Endothelial cell of umbilical vein (primary cell): ENCODE results near the gene MAGED1. TPM values are rescaled to one million over a fixed set of nuclear protein-coding genes. Genes with fewer than 3 reads are reported as not detected.

Experiments used
- BruUV-seq: library from RNA; stranded (reverse); fragments of 400-500 nt; replicated peaks from 2 replicates; lab custom pipeline; 2021; lab: Mats Ljungman, UMichigan
- CTCF ChIA-PET: fragments of 300-600, 350-600 bp; sonication (Branson Sonifier 250); formaldehyde crosslinking; loops from one replicate; lab custom pipeline; 2021; ENCODE audit warnings: antibody characterized with exemption, inconsistent platforms; lab: Charles Lee
- POLR2A ChIA-PET: fragments of 300-600, 350-600 bp; sonication (Branson Sonifier 250); formaldehyde crosslinking; loops from one replicate; lab custom pipeline; 2021; ENCODE audit warnings: antibody characterized with exemption, inconsistent platforms; lab: Charles Lee
- DNase-seq: peaks from one replicate; pipeline ENCODE4 v3.0.0-alpha.2; 2011; ENCODE audit warnings: low read depth, low spot score
- FAIRE-seq: peaks from 2 replicates; lab custom pipeline; 2011; peaks lifted over from hg19 to GRCh38; lab: Jason Lieb, UNC
- H2AFZ ChIP-seq: 2 replicates; pipeline ENCODE4 v1.6.0; 2012; ENCODE audit warnings: low read depth, low read length, control low read depth, inconsistent platforms
- H3K27ac ChIP-seq: 2 replicates; pipeline ENCODE4 v1.5.1; 2011; ENCODE audit warnings: low read depth, mild to moderate bottlenecking, control low read depth, low read length, moderate library complexity; ENCODE audit not compliant: insufficient read depth
- H3K27me3 ChIP-seq, 2 experiments: 2 replicates each; pipeline versions ENCODE4 v1.6.0 to v1.6.1; 2011; ENCODE audit warnings: low read length in 2 of 2, mixed read lengths in 1 of 2; ENCODE audit not compliant: control insufficient read depth in 2 of 2, insufficient read depth in 2 of 2
- H3K36me3 ChIP-seq, 2 experiments: 2 replicates in 1 of 2; 3 replicates in 1 of 2; pipeline ENCODE4 v1.5.1; 2011; ENCODE audit warnings: low read length in 2 of 2, mild to moderate bottlenecking in 1 of 2, moderate library complexity in 1 of 2; ENCODE audit not compliant: control insufficient read depth in 2 of 2, insufficient read depth in 2 of 2; ENCODE audit errors: extremely low read depth in 1 of 2
- H3K4me1 ChIP-seq: 3 replicates; pipeline ENCODE4 v1.5.1; 2011; ENCODE audit warnings: mild to moderate bottlenecking, low read length; ENCODE audit not compliant: control insufficient read depth, insufficient read depth; ENCODE audit errors: extremely low read depth
- H3K4me2 ChIP-seq: 2 replicates; pipeline ENCODE4 v1.6.1; 2011; ENCODE audit warnings: low read length, control low read depth, mixed read lengths; ENCODE audit not compliant: insufficient read depth
- H3K4me3 ChIP-seq, 3 experiments: fragments of 200-600 bp in 1 of 3; sonication (generic), shearing (Covaris generic) in 1 of 3; replicated peaks in 1 of 3; 2 replicates each; pipeline ENCODE4 v1.5.1; 2011 to 2016; ENCODE audit warnings: control low read depth in 3 of 3, low read length in 3 of 3, mild to moderate bottlenecking in 2 of 3, inconsistent platforms in 1 of 3, low read depth in 1 of 3, moderate library complexity in 1 of 3; ENCODE audit not compliant: insufficient read depth in 1 of 3
- H3K79me2 ChIP-seq: 2 replicates; pipeline ENCODE4 v1.6.0; 2012; ENCODE audit warnings: low read length, inconsistent platforms; ENCODE audit not compliant: control insufficient read depth, insufficient read depth
- H3K9ac ChIP-seq: replicated peaks from 2 replicates; pipeline ENCODE3; 2011; ENCODE audit warnings: low read length, control low read depth; ENCODE audit not compliant: insufficient read depth; ENCODE audit errors: extremely low read depth
- H3K9me1 ChIP-seq: replicated peaks from 3 replicates; pipeline ENCODE4 v1.6.0; 2011; ENCODE audit warnings: mild to moderate bottlenecking, low read length; ENCODE audit not compliant: control insufficient read depth, insufficient read depth; ENCODE audit errors: extremely low read depth
- H3K9me3 ChIP-seq: replicated peaks from 2 replicates; pipeline ENCODE4 v1.5.1; 2012; ENCODE audit warnings: low read length, inconsistent platforms; ENCODE audit not compliant: control insufficient read depth, insufficient read depth
- H4K20me1 ChIP-seq: replicated peaks from 2 replicates; pipeline ENCODE3; 2011; ENCODE audit warnings: mild to moderate bottlenecking, low read length; ENCODE audit not compliant: control insufficient read depth, insufficient read depth; ENCODE audit errors: extremely low read depth
- EZH2 ChIP-seq: IDR thresholded peaks from 2 replicates; pipeline ENCODE4 v1.6.1; 2012; ENCODE audit warnings: borderline replicate concordance, low read depth, mild to moderate bottlenecking, moderate library complexity, low read length, inconsistent platforms; ENCODE audit not compliant: severe bottlenecking
- FOS ChIP-seq: IDR thresholded peaks from 2 replicates; pipeline ENCODE4 v1.6.1; 2011; ENCODE audit warnings: mild to moderate bottlenecking, low read length, moderate library complexity, borderline replicate concordance; ENCODE audit not compliant: insufficient read depth
- GATA2 ChIP-seq: IDR thresholded peaks from 2 replicates; pipeline ENCODE4 v1.7.0; 2011; ENCODE audit warnings: low read depth, mild to moderate bottlenecking, moderate library complexity, mixed read lengths, low read length; ENCODE audit not compliant: insufficient read length, insufficient read depth
- JUN ChIP-seq: IDR thresholded peaks from 2 replicates; pipeline ENCODE4 v1.6.1; 2011; ENCODE audit warnings: borderline replicate concordance, low read depth; ENCODE audit not compliant: insufficient read length, insufficient read depth
- MYC ChIP-seq: IDR thresholded peaks from one replicate; pipeline ENCODE4 v1.6.1; 2011; ENCODE audit warnings: mild to moderate bottlenecking, low read depth, low read length
- POLR2AphosphoS5 ChIP-seq: IDR thresholded peaks from 2 replicates; pipeline ENCODE4 v1.6.1; 2012; ENCODE audit warnings: low read depth, mild to moderate bottlenecking, control low read depth, low read length, moderate library complexity; ENCODE audit not compliant: insufficient read depth
- dilution Hi-C: fragments of 300-500 bp; cut with MboI; formaldehyde crosslinking; loops from one replicate; pipeline ENCODE4 v1.15.0; 2019; ENCODE audit warnings: low sequenced_read_pairs; ENCODE audit not compliant: extremely low pct_ligation_motif_present
- intact Hi-C: fragments of 100-400 bp; cut with micrococcal nuclease; formaldehyde crosslinking; loops from one replicate; pipeline ENCODE4 v1.10.0; 2022
- polyA plus RNA-seq, 4 experiments: library from polyadenylated mRNA; depleted of rRNA in 3 of 4; stranded (reverse) in 3 of 4; unstranded in 1 of 4; fragments of >200 nt; gene quantifications; 2 replicates each; pipeline versions ENCODE4 v1.2.1 to v1.2.3, GENCODE V29; 2011 to 2012; ENCODE audit warnings: missing spikeins in 1 of 4
- total RNA-seq: library from RNA; stranded (reverse); gene quantifications from 2 replicates; pipeline ENCODE4 v1.2.3, GENCODE V29; 2021
- TF ChIP-seq, protein P1 (sequence below), 2 donors: IDR thresholded peaks; 1 replicate in 1 of 2; 2 replicates in 1 of 2; pipeline ENCODE4 v1.5.1; 2011; ENCODE audit warnings: low read length in 2 of 2, mild to moderate bottlenecking in 2 of 2, moderate library complexity in 2 of 2, control low read depth in 1 of 2, inconsistent platforms in 1 of 2, low read depth in 1 of 2; ENCODE audit not compliant: insufficient read depth in 1 of 2; ENCODE audit errors: extremely low read depth in 1 of 2
- TF ChIP-seq, protein P2 (sequence below): IDR thresholded peaks from 2 replicates; pipeline ENCODE4 v1.6.1; 2011; ENCODE audit not compliant: insufficient read depth, insufficient read length

The MAGED1 gene
- total and polyA plus RNA-seq, 2 donors (not counting 3 experiments of a cell fraction or from before 2014, with no cell fraction given): 192 to 198 TPM

DNA sequence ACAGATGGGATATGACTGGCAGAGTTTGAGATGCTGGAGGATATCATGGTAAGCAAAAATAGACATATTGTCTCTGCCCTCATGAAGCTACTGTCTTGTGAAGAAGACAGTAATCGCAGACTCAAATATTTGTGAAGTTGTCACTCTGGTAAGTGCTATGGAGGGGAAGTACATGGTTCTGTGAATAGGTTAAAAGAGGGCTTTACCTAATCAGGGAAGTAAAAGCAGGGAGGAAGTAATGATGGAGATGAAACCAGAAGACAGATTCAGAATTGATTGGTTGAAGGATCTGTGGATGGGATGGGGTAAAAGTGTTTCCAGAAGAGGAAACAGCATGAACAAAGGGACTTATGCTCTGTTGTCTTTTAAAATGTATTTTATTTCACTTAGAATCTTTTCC is 19.3 kb upstream of the MAGED1 start:
- BruUV-seq: no TSS peak
- CTCF ChIA-PET: no interaction called here
- DNase-seq: no peak

DNA sequence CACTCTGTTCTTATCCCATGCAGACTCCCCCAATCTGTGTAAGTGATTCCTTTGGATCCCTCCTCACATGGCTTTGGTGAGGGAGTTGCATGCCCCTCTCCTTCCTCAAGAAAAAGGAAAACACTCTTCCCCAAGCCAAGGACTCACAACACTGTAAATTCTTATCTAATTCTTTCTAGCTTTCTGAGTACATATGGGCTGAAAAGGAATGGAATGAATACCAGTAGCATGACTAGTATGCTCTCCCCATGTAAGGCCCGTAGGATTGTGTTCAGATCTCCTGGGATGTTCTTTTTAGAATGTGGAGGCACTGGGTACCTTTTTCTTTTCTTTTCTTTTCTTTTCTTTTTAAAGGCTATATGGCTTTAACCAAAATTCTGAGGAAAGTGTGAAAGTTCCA is 17.0 kb upstream of the MAGED1 start:
- ChIA-PET POLR2A (no interaction called here), CTCF (no interaction called here)
- Histone ChIP-seq H3K4me3 (no peak overlapping the region), H3K9me1 (no peaks in the 10 kb centered on the region), H3K9me3 (no peaks in the 10 kb centered on the region), H3K4me1 (no peaks in the 10 kb centered on the region), H4K20me1 (no peaks in the 10 kb centered on the region), H3K79me2 (no peaks in the 10 kb centered on the region), H2AFZ (no peak overlapping the region), H3K9ac (no peak overlapping the region), H3K36me3 (no peaks in the 10 kb centered on the region), H3K4me2 (no peak overlapping the region), H3K27me3 (no peaks in the 10 kb centered on the region), H3K27ac (no peak overlapping the region)
- intact Hi-C loops (no loop called here), dilution Hi-C loops (no loop called here)
- DNase-seq (no peak), FAIRE-seq (no peak)
- BruUV-seq: no TSS peak
- TF ChIP-seq MYC (no peak), POLR2AphosphoS5 (no peak), JUN (no peak), GATA2 (no peak), FOS (no peak), EZH2 (no peak)
- TF ChIP-seq, protein P1, sequence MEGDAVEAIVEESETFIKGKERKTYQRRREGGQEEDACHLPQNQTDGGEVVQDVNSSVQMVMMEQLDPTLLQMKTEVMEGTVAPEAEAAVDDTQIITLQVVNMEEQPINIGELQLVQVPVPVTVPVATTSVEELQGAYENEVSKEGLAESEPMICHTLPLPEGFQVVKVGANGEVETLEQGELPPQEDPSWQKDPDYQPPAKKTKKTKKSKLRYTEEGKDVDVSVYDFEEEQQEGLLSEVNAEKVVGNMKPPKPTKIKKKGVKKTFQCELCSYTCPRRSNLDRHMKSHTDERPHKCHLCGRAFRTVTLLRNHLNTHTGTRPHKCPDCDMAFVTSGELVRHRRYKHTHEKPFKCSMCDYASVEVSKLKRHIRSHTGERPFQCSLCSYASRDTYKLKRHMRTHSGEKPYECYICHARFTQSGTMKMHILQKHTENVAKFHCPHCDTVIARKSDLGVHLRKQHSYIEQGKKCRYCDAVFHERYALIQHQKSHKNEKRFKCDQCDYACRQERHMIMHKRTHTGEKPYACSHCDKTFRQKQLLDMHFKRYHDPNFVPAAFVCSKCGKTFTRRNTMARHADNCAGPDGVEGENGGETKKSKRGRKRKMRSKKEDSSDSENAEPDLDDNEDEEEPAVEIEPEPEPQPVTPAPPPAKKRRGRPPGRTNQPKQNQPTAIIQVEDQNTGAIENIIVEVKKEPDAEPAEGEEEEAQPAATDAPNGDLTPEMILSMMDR (IDR thresholded peaks at IDR 0.05; ENCODE audit: extremely low read depth in 1 of 2, insufficient read depth in 1 of 2, low read depth in 1 of 2, low read length in 2 of 2): no peak
- TF ChIP-seq, protein P2, sequence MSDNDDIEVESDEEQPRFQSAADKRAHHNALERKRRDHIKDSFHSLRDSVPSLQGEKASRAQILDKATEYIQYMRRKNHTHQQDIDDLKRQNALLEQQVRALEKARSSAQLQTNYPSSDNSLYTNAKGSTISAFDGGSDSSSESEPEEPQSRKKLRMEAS: no peak

More for the DNA sequence above, 19.3 kb upstream of the MAGED1 start:
- Histone ChIP-seq H4K20me1 (no peaks in the 10 kb centered on the region), H3K27me3 (no peaks in the 10 kb centered on the region), H3K36me3 (no peaks in the 10 kb centered on the region), H3K4me1 (no peaks in the 10 kb centered on the region), H3K4me3 (no peak overlapping the region), H2AFZ (no peak overlapping the region), H3K9ac (no peak overlapping the region), H3K4me2 (no peak overlapping the region), H3K9me3 (no peaks in the 10 kb centered on the region), H3K79me2 (no peaks in the 10 kb centered on the region), H3K9me1 (no peaks in the 10 kb centered on the region), H3K27ac (no peak overlapping the region)
- no peak for FAIRE-seq
- dilution Hi-C loops (no loop called here), intact Hi-C loops (no loop called here)
- TF ChIP-seq POLR2AphosphoS5: no peak
- TF ChIP-seq, protein P2: no peak
- TF ChIP-seq GATA2: no peak
- no peak for TF ChIP-seq MYC
- POLR2A ChIA-PET: no interaction called here
